GM12872 (cell line): Measurements from ENCODE around the gene ST3GAL2.

Experiments used
- CTCF ChIP-seq: IDR thresholded peaks from 3 replicates; pipeline ENCODE4 v1.5.1; 2011; ENCODE audit warnings: low read depth, mild to moderate bottlenecking, low read length, moderate library complexity; ENCODE audit not compliant: insufficient read depth

ST3GAL2 gene

GRCh38 chr16:70453117-70453891 lies 14.4 kb upstream of the ST3GAL2 start:
- TF ChIP-seq CTCF: no peak

GRCh38 chr16:70448075-70448474 lies 9.2 kb upstream of the ST3GAL2 start:
- TF ChIP-seq CTCF: no peak

- TF ChIP-seq CTCF: no peak
Observed at GRCh38 chr16:70444249-70445063, 5.6 kb upstream of the ST3GAL2 start.

GRCh38 chr16:70442344-70442743 lies 3.4 kb upstream of the ST3GAL2 start:
- TF ChIP-seq CTCF: no peak

- no peak for TF ChIP-seq CTCF
Observed at GRCh38 chr16:70441406-70441990, 2.6 kb upstream of the ST3GAL2 start.

- TF ChIP-seq CTCF: no peak
Observed at GRCh38 chr16:70440009-70440692, 1.3 kb upstream of the ST3GAL2 start.

- TF ChIP-seq CTCF: no peak
Observed at GRCh38 chr16:70438585-70438968, 323 bp downstream of the ST3GAL2 start.
